ENCODE measurements around the gene BLM. TPM values are rescaled to one million over a fixed set of nuclear protein-coding genes. Genes with fewer than 3 reads are reported as not detected.

BLM gene
- total RNA-seq, 1 experiment from 2014 or later = 41.3 TPM

DNA sequence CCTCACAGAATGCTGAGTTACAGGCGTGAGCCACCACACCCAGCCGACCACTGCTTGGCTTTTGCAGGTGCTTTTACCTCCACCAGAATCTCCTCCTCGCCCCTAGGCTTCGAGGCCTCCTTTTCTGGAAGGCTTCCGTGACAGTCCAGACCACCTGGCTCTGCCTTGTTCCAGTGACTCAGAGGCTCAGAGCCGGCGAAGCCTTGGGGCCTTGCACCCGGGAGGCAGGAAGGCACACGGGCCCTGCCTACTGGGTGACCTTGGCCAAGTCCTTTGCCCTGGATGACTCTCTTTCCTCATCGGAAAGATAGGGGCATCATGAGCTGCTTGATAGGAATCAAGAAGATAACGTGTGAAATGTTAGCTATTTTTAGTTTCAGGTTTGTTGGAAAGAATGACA is 119.9 kb downstream of the BLM start:
- Histone ChIP-seq H4K8ac (replicated peaks; ENCODE audit: insufficient read length, low read depth, low read length) (no peak overlapping the region), H3K18ac (ENCODE audit: insufficient read length, low read depth, low read length) (no peak overlapping the region), H3K9me3 (ENCODE audit: control insufficient read depth, low read depth, low read length) (no peaks in the 10 kb centered on the region), H2AFZ (ENCODE audit: low read length) (no peak overlapping the region), H3K4ac (ENCODE audit: low read depth, low read length) (no peak overlapping the region), H4K91ac (ENCODE audit: insufficient read length, low read depth, low read length) (no peak overlapping the region), H4K5ac (ENCODE audit: insufficient read length, low read depth, low read length) (no peak overlapping the region), H3K79me1 (ENCODE audit: insufficient read depth, low read depth, low read length, poor library complexity, severe bottlenecking) (no peaks in the 10 kb centered on the region), H3K14ac (ENCODE audit: insufficient read depth, low read length) (no peak overlapping the region), H3K79me2 (ENCODE audit: insufficient read depth, low read length) (no peaks in the 10 kb centered on the region), H3K23me2 (ENCODE audit: insufficient read length, low read depth, low read length, poor library complexity, severe bottlenecking) (no peaks in the 10 kb centered on the region), H3K23ac (ENCODE audit: insufficient read length, low read depth, low read length) (no peak overlapping the region), H3K4me2 (ENCODE audit: insufficient read depth, insufficient read length, low read length) (no peak overlapping the region), H2BK20ac (ENCODE audit: low read depth, low read length, poor library complexity, severe bottlenecking) (no peak overlapping the region), H3K56ac (ENCODE audit: insufficient read length, low read depth, low read length) (no peak overlapping the region), H4K20me1 (ENCODE audit: control insufficient read depth, insufficient read depth, insufficient read length) (no peaks in the 10 kb centered on the region), H2BK5ac (ENCODE audit: insufficient read length, low read length) (no peak overlapping the region), H3K9ac (ENCODE audit: extremely low read depth, insufficient read length, low read length) (no peak overlapping the region), H3K27me3 (ENCODE audit: insufficient read depth, low read length) (no peaks in the 10 kb centered on the region), H2AK5ac (ENCODE audit: insufficient read length, low read length) (no peak overlapping the region), H2BK15ac (ENCODE audit: low read depth, low read length) (no peak overlapping the region), H3K27ac (ENCODE audit: insufficient read length, low read depth, low read length) (no peak overlapping the region), H3T11ph (ENCODE audit: low read length) (no peak overlapping the region), H3K4me1 (ENCODE audit: insufficient read depth, low read length) (peaks cover 5% of the 10 kb centered on the region; the same call in 1 of the 2 replicates), H2BK120ac (ENCODE audit: low read depth, low read length, poor library complexity, severe bottlenecking) (no peak overlapping the region), H2BK12ac (ENCODE audit: insufficient read length, low read depth, low read length) (no peak overlapping the region)
- H3K9me3 Mint-ChIP-seq = no peaks in the 10 kb centered on the region; a peak in 1 of 5 replicates
- H3K36me3 Mint-ChIP-seq (ENCODE audit: insufficient read depth in 1 of 3, low read depth in 3 of 3) = no peaks in the 10 kb centered on the region
- no peak overlapping the region; a peak in 1 of 5 replicates for H3K4me3 Mint-ChIP-seq
- no CpG with 5 or more reads among the region's 11 CpGs for WGBS (ENCODE audit: extremely low coverage, insufficient read length, low lambda C conversion rate)
- DNase-seq = no peak
- H3K4me1 Mint-ChIP-seq = peaks cover 40 to 41% of the 10 kb centered on the region in 2 experiments
- no peak for TF ChIP-seq CTCF (conservative IDR thresholded peaks at IDR 0.05)
- H3K27ac Mint-ChIP-seq = peak overlapping the region in 1 of 3 experiments; percentile 98; a peak in 1 of 7 replicates
- peaks cover 6% of the 10 kb centered on the region for H3K27me3 Mint-ChIP-seq (ENCODE audit: low read depth)

Data from H9 (cell line).